ENCODE measurements around the gene ZNF324B.

DNA sequence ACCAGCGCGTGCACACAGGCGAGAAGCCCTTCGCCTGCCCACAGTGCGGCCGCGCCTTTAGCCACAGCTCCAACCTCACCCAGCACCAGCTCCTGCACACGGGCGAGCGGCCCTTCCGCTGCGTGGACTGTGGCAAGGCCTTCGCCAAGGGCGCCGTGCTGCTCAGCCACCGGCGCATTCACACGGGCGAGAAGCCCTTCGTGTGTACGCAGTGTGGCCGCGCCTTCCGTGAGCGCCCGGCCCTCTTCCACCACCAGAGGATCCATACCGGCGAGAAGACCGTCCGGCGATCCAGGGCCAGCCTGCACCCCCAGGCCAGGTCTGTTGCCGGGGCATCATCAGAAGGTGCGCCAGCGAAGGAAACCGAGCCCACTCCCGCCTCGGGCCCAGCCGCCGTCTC lies 20.3 kb downstream of the ZNF324B start:
- TF ChIP-seq POLR2A (IDR thresholded peaks at IDR 0.05): no peak
- TF ChIP-seq, protein P1, sequence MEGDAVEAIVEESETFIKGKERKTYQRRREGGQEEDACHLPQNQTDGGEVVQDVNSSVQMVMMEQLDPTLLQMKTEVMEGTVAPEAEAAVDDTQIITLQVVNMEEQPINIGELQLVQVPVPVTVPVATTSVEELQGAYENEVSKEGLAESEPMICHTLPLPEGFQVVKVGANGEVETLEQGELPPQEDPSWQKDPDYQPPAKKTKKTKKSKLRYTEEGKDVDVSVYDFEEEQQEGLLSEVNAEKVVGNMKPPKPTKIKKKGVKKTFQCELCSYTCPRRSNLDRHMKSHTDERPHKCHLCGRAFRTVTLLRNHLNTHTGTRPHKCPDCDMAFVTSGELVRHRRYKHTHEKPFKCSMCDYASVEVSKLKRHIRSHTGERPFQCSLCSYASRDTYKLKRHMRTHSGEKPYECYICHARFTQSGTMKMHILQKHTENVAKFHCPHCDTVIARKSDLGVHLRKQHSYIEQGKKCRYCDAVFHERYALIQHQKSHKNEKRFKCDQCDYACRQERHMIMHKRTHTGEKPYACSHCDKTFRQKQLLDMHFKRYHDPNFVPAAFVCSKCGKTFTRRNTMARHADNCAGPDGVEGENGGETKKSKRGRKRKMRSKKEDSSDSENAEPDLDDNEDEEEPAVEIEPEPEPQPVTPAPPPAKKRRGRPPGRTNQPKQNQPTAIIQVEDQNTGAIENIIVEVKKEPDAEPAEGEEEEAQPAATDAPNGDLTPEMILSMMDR (IDR thresholded peaks at IDR 0.05 in 4 of 5, conservative IDR thresholded peaks at IDR 0.05 in 1 of 5): no peak

Data from gastrocnemius medialis (tissue), 4 donors.